ENCODE data around the gene CCDC12.

DNA sequence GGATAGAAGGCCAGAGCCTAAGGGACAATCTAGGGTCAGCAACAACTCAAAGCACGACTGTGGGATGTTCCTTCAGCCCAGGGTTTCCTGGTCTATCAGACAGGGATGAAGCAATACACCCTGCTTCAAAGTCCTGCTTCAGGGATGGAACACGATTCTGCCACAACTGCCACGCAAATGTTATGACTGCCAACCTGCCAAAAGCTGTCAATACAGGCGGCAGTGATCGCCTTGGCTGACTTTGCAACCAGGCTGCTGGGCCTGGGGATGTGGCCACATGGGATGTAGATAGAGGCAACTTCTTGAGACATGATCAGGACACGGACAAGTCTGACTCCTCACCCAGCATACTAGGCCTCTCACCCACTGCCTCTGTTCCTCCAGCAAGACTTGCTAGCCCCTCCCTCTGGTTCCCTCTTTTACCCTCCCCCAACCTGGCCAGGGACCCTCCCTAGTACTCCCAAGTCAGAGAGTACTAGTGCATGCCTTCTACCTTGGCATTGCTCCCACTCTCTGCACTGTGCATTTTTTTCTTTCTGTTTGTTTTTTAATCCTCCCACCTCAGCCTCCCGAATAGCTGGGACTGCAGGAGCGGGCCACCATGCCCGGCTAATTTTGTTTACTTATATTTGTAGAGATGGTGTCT lies 7.6 kb downstream of the CCDC12 start:
- TF ChIP-seq, protein P1, sequence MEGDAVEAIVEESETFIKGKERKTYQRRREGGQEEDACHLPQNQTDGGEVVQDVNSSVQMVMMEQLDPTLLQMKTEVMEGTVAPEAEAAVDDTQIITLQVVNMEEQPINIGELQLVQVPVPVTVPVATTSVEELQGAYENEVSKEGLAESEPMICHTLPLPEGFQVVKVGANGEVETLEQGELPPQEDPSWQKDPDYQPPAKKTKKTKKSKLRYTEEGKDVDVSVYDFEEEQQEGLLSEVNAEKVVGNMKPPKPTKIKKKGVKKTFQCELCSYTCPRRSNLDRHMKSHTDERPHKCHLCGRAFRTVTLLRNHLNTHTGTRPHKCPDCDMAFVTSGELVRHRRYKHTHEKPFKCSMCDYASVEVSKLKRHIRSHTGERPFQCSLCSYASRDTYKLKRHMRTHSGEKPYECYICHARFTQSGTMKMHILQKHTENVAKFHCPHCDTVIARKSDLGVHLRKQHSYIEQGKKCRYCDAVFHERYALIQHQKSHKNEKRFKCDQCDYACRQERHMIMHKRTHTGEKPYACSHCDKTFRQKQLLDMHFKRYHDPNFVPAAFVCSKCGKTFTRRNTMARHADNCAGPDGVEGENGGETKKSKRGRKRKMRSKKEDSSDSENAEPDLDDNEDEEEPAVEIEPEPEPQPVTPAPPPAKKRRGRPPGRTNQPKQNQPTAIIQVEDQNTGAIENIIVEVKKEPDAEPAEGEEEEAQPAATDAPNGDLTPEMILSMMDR (IDR thresholded peaks at IDR 0.05), result no peak
- no peak for TF ChIP-seq ZFX (IDR thresholded peaks at IDR 0.05; ENCODE audit: borderline replicate concordance)
